HT-29 (cell line): ENCODE data around the gene RPLP2. TPM values are rescaled to one million over a fixed set of nuclear protein-coding genes. Genes with fewer than 3 reads are reported as not detected.
A peak's percentile ranks its signal among the peaks of the same experiment; 100 is the strongest.

Experiments
- DNase-seq: peaks from one replicate; pipeline ENCODE4 v3.0.0-alpha.2; 2015; ENCODE audit warnings: low spot score
- total RNA-seq: library from RNA; depleted of rRNA; stranded (reverse); fragments of >200 nt; shearing (Covaris generic); gene quantifications from 2 replicates; pipeline ENCODE4 v1.2.3, GENCODE V29; 2014

The RPLP2 gene
- total RNA-seq, 1 experiment from 2014 or later = 1,913 TPM

GRCh38 chr11:823441-824291 lies 13.9 kb downstream of the RPLP2 start:
- no peak for DNase-seq

GRCh38 chr11:824292-824880 lies 14.6 kb downstream of the RPLP2 start:
- peak; percentile 89 for DNase-seq

GRCh38 chr11:824942-825341 lies 15.2 kb downstream of the RPLP2 start:
- DNase-seq = peak; percentile 54

- DNase-seq = peak; percentile 38
These were observed 15.8 kb downstream of the RPLP2 start for GRCh38 chr11:825366-826226.

GRCh38 chr11:826227-826621 lies 16.5 kb downstream of the RPLP2 start:
- peak; percentile 25 for DNase-seq

GRCh38 chr11:826836-827145 lies 17.0 kb downstream of the RPLP2 start:
- DNase-seq = no peak

GRCh38 chr11:827146-827896 lies 17.6 kb downstream of the RPLP2 start:
- DNase-seq = peak; percentile 91

- DNase-seq = no peak
These were observed 18.1 kb downstream of the RPLP2 start, which contains the start of gene CRACR2B for GRCh38 chr11:827897-828192. TSS of gene CRACR2B (plus strand) at chr11:827919. CDS start at chr11:828608, 689 bp downstream.

- no peak for DNase-seq
These were observed 18.9 kb downstream of the RPLP2 start for GRCh38 chr11:828506-829175.

GRCh38 chr11:829176-829846 lies 19.5 kb downstream of the RPLP2 start:
- DNase-seq = peak; percentile 64

GRCh38 chr11:829847-830294 lies 20.1 kb downstream of the RPLP2 start:
- DNase-seq = peak; percentile 58

GRCh38 chr11:830295-831117 lies 20.7 kb downstream of the RPLP2 start:
- DNase-seq = peak; percentile 95

GRCh38 chr11:831118-831864 lies 21.5 kb downstream of the RPLP2 start:
- DNase-seq = peak; percentile 30

- no peak for DNase-seq
These were observed 22.3 kb downstream of the RPLP2 start for GRCh38 chr11:831961-832528.

- peak; percentile 72 for DNase-seq
These were observed 22.9 kb downstream of the RPLP2 start, which contains the start of gene CD151 for GRCh38 chr11:832529-833113. TSS of gene CD151 (plus strand) at chr11:832952. CDS start at chr11:836070, 3,118 bp downstream.

- peak; percentile 62 for DNase-seq
These were observed 23.5 kb downstream of the RPLP2 start for GRCh38 chr11:833114-833791.

- DNase-seq = peak; percentile 57
These were observed 24.1 kb downstream of the RPLP2 start for GRCh38 chr11:833849-834311.
